SK-N-SH (cell line): ENCODE results near the gene GATA2.

Experiments used
- JUND ChIP-seq: IDR thresholded peaks from 2 replicates; pipeline ENCODE4 v1.4.0; 2012
- MAX ChIP-seq: IDR thresholded peaks from 2 replicates; pipeline ENCODE4 v1.4.0; 2012; ENCODE audit warnings: low read depth
- PBX3 ChIP-seq: IDR thresholded peaks from 2 replicates; pipeline ENCODE4; 2012
- POLR2AphosphoS5 ChIP-seq: IDR thresholded peaks from 2 replicates; pipeline ENCODE4 v1.6.1; 2012; ENCODE audit warnings: low read depth, low read length
- SIN3A ChIP-seq: IDR thresholded peaks from 2 replicates; pipeline ENCODE4 v1.6.1; 2012; ENCODE audit warnings: low read depth, mild to moderate bottlenecking, low read length, moderate library complexity, borderline replicate concordance
- TF ChIP-seq, protein P1 (sequence below): fragments of 200-600 bp; sonication (generic); IDR thresholded peaks from 2 replicates; pipeline ENCODE4 v1.6.1; 2017; ENCODE audit warnings: antibody characterized with exemption, mild to moderate bottlenecking, moderate library complexity

- TF ChIP-seq, protein P1, sequence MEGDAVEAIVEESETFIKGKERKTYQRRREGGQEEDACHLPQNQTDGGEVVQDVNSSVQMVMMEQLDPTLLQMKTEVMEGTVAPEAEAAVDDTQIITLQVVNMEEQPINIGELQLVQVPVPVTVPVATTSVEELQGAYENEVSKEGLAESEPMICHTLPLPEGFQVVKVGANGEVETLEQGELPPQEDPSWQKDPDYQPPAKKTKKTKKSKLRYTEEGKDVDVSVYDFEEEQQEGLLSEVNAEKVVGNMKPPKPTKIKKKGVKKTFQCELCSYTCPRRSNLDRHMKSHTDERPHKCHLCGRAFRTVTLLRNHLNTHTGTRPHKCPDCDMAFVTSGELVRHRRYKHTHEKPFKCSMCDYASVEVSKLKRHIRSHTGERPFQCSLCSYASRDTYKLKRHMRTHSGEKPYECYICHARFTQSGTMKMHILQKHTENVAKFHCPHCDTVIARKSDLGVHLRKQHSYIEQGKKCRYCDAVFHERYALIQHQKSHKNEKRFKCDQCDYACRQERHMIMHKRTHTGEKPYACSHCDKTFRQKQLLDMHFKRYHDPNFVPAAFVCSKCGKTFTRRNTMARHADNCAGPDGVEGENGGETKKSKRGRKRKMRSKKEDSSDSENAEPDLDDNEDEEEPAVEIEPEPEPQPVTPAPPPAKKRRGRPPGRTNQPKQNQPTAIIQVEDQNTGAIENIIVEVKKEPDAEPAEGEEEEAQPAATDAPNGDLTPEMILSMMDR: no peak
- TF ChIP-seq MAX (no peak), SIN3A (no peak), PBX3 (no peak), JUND (no peak), POLR2AphosphoS5 (no peak)
Measured at GRCh38 chr3:128480717-128481437, 12.1 kb downstream of the GATA2 start.
